Fibroblast of villous mesenchyme (primary cell): ENCODE measurements around the gene MAN1A2. TPM values are rescaled to one million over a fixed set of nuclear protein-coding genes. Genes with fewer than 3 reads are reported as not detected.

Experiments used
- DNase-seq: peaks from one replicate; pipeline ENCODE4 v3.0.0-alpha.2; 2010; ENCODE audit warnings: low read depth
- H3K4me3 ChIP-seq: 2 replicates; pipeline ENCODE4 v1.5.1; 2011; ENCODE audit warnings: low read depth, mild to moderate bottlenecking, low read length
- total RNA-seq: library from RNA; depleted of rRNA; stranded (reverse); fragments of >200 nt; gene quantifications from 2 replicates; pipeline ENCODE4 v1.2.3, GENCODE V29; 2012
- TF ChIP-seq, protein P1 (sequence below): IDR thresholded peaks from 2 replicates; pipeline ENCODE4 v1.5.1; 2012; ENCODE audit warnings: low read depth, mild to moderate bottlenecking, low read length; ENCODE audit not compliant: insufficient read depth

MAN1A2 gene
- total RNA-seq, 1 donor = 78.2 TPM

GRCh38 chr1:117572546-117572945 is 205.3 kb downstream of the MAN1A2 start:
- H3K4me3 ChIP-seq = no peak overlapping the region
- DNase-seq = no peak
- TF ChIP-seq, protein P1, sequence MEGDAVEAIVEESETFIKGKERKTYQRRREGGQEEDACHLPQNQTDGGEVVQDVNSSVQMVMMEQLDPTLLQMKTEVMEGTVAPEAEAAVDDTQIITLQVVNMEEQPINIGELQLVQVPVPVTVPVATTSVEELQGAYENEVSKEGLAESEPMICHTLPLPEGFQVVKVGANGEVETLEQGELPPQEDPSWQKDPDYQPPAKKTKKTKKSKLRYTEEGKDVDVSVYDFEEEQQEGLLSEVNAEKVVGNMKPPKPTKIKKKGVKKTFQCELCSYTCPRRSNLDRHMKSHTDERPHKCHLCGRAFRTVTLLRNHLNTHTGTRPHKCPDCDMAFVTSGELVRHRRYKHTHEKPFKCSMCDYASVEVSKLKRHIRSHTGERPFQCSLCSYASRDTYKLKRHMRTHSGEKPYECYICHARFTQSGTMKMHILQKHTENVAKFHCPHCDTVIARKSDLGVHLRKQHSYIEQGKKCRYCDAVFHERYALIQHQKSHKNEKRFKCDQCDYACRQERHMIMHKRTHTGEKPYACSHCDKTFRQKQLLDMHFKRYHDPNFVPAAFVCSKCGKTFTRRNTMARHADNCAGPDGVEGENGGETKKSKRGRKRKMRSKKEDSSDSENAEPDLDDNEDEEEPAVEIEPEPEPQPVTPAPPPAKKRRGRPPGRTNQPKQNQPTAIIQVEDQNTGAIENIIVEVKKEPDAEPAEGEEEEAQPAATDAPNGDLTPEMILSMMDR = no peak

- TF ChIP-seq, protein P1 = no peak
- no peak for DNase-seq
These were observed 206.3 kb downstream of the MAN1A2 start for GRCh38 chr1:117573386-117574023.

DNA sequence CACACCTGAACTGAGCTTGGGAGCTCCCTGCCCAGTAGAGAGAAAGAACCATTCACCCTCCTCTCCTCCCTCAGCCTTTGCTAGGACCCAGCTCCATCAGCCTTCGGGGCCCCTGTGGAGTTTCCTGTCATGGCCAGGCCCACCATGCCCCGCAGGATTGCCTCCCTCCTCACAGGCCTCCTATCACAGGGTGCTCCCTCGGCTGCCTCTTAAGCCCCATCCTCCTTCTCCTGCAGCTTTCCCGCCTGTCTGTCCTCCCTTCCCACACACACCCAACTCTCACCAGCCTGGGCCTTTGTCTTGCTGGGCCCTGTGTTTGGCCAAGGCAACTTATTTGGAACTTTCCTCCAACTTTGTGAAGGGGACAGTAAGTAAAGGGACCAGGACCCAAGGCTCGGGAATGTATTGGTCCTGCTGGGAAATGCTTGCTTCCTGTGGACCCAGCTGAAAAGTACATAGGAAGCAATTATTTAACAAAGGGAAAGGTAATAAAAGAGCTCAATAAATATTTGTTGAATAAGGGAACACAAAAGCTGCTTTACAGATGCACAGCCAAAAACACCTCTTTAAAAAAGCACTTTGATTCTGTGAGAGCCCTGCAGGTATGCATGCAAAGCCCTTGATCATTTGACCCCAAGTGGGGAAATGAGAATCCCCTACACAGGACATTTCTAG is 207.0 kb downstream of the MAN1A2 start:
- DNase-seq = no peak
- H3K4me3 ChIP-seq = no peak overlapping the region
- TF ChIP-seq, protein P1 = no peak

More at GRCh38 chr1:117573386-117574023, 206.3 kb downstream of the MAN1A2 start:
- no peak overlapping the region for H3K4me3 ChIP-seq

DNA sequence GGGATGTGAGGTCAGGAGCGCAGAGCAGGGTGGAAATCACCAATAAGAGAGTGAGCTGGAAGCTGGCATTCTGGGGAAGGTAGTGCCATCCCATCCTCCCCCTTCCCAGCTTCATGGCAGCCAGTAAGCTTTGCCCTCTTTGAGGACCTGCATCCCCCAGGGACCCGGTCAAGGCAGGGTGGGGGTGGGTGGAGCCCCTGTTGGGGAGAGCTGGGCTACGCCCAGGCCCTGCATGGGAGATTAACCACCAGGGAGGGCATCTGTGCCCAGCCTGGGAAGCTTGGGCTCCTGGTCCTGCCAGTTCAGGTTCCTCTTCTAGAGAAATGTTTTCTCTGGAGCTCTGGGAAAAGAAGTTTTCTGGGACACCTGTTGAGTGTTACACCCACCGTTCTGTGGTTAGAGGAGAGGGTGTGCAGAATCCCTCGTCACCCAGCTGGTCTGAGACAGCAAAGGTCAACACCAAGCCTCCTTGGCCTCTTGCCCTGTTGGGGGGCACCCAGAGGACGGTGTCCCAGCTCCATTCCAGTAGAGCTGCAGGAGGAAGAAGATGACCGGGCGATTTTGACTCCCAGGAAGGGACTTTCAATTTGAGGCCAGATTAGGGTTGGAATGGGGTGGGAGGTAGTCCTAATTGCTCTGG is 208.5 kb downstream of the MAN1A2 start:
- TF ChIP-seq, protein P1 = no peak
- DNase-seq = no peak
- H3K4me3 ChIP-seq = no peak overlapping the region

DNA sequence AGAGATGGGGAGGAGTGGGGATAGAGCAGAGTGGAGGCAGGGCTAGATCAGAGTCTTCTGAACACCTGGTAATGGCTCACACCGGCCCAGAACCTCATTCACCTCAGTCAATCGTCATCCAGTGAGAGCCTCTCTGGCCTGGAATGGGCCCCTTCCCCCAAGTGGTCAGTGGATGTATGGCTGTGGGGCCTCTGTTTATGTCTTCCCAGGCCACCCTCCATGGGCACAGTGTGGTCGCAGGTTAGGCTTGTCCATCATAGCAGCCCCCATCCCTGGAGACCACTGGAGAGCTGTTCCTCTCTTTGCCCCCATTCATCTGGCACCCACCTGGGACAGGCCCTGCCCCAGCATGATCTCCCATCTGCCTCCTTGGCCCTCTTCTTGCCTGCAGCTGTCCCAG is 209.0 kb downstream of the MAN1A2 start:
- DNase-seq = no peak
- H3K4me3 ChIP-seq = no peak overlapping the region

DNA sequence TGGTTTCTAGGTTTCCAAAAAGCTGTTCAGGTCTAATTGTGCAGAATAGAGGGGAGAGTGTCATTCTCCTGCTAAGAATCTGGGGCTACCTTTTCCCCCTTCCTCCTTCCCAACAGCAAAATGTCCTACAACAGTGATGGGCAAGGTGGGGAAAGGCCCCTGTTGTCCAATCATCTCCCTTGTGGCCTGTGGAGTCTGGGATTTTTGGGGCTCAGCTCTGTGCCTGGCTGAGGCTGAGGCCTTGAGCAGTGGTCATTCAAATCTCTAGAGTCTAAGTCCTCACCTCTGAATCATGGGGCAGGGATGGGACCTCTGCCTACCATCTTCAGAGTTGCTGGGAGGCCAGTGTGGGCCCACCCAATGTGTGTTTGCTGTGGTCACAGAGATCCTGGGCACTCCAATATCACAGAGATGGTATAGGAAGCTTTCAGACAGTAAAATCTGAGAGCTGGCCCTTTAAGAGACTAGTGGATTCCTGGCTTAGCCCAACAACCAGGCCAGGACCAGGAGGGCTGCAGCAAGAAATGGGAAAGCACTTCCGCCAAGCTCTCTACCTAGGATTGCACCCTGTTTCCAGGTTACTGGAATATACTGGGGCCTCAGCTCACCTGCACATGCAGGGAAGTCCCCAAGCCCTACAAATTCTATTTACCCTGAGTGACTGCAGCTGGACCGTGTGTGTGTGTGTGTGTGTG is 210.1 kb downstream of the MAN1A2 start:
- H3K4me3 ChIP-seq = no peak overlapping the region
- TF ChIP-seq, protein P1 = no peak
- DNase-seq = no peak

More for the DNA sequence above, 209.0 kb downstream of the MAN1A2 start:
- TF ChIP-seq, protein P1 = no peak
